Embryonic facial prominence (tissue), 1 donor: ENCODE measurements around the gene ARID3C.

ENCODE experiments used
- DNase-seq: peaks from one replicate; pipeline ENCODE4 v3.0.0-alpha.2; 2016; ENCODE audit errors: extremely low spot score

The ARID3C gene, protein sequence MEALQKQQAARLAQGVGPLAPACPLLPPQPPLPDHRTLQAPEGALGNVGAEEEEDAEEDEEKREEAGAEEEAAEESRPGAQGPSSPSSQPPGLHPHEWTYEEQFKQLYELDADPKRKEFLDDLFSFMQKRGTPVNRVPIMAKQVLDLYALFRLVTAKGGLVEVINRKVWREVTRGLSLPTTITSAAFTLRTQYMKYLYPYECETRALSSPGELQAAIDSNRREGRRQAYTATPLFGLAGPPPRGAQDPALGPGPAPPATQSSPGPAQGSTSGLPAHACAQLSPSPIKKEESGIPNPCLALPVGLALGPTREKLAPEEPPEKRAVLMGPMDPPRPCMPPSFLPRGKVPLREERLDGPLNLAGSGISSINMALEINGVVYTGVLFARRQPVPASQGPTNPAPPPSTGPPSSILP

DNA sequence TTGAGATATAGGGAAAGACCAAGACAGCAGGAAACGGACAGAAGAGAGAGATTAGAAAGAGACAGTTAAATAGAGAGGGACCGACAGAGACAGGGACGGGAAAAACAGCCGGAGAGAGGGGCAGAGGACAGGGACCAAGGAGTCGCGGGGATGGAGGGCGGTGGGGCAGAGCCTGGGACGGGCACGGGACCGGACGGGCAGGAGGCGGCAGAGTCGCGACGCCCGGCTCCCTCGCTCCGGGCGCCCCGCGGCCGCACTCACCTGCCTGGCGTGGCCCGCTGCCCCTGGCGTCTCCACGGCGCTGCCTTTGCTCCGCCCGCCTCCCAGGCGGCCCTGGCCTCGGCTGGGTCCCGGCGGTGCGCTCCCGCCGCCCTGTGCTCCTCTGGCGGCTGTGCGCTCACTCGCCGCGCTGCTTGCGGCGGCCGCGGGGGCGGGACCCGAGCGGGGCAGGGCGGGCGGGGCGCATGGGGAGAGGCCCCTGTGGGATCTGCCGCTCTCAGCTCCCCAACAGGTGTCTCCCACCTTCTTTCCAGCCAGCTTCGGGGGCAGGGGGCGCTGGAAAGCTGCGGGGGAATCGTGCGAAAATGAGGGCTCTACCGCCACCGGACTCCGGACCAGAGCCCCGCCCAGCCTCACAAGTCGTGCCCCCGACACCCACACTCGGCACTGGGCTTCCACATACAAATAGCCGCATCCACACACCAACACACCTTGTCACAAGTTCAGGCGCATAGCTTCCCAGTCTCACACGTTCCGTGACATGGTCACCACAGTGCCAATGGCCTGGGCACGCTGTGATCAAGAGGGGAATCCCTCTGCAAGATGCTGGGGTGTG is at the start of gene ARID3C:
ARID3C (minus strand) TSS at position 411 of the 835 bp plus-strand sequence. CDS start 1,052 bp downstream, outside the sequence.
- DNase-seq, result no peak

DNA sequence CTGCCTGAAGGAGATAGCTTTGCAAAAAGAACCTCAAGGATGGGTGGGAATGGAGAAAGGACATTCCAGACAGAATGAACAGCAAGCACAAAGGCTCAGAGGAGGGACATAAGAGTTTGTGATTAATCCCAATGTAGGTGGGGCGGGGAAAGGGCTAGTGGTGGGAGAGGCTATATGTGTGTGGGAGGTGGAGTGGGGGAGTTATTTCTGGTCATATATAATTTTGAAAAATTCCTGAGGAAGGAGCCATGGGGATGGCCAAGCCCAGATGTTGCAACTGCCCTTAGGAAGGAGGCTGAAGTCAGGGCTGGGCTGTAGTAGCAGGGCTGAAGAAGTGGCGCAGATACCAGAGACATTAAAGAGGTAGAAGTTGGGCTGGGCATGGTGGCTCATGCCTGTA is 47.0 kb upstream of the ARID3C start:
- no peak for DNase-seq

DNA sequence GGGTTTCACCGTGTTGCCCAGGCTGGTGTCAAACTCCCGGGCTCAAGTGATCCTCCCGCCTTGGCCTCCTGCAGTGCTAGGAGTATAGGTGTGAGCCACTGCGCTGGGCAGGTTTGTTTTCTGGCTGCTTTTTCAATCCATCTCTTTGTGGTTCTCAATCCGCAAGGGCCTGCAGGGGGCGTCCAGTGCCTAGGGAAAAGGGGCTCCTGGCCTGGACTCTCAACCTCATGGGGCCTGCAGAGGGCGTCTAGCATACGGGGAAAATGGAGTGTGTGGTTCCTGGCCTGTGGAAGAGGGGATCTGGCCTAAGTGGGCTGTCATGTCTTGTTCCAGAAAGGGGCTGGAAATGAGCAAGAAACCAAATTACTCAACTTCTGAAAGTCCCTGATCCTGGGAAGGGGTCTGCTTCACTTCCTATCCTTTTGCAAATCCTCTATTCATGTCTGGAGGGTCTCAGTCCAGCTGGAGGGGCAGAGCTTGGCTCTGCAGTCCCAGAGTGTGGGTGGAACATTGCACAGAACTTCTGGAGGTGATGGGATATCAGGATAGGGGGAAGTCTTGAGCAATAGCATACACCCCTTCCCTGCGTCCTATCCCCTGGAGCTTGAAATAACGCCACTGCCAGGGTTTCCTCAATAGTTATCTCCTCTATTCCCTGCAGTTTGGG is 46.3 kb upstream of the ARID3C start:
- no peak for DNase-seq

DNA sequence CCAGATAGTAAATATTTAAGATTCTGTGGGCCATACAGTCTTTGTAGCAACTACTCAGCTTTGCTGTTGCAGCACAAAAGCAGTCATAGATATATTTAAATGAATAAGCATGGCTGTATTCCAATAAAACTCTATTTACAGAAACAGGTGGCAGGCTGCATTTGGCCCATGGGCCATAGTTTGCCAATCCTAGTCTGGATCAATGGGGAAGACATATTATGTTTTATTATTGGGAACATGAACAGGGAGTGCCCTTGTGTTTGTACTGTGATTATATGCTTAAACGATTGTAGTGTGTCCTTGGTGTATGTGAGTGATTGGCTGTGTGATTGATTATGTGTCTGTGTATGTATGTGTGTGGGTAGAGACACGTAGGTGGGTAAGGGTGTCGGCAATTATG is 45.6 kb upstream of the ARID3C start:
- no peak for DNase-seq

DNA sequence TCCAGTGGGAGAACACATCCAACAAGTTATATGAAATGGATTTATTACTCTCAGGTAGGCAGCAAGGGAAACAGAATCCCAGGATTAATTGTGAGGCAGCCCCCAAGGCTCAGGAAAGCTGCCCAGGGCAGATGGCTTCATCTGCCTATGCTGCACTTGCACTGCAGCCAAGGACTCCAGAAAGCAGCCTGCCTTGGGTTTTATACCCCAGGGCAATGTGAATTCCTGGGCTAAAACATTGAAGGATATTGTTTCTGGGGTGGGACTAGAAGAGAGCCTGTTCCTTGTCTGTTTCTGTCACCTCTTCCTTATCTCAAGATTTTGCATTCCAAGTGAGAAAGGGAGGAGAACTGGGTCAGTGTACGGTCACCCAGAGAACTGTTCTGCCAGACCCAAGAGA is 42.4 kb upstream of the ARID3C start:
- DNase-seq, result no peak

DNA sequence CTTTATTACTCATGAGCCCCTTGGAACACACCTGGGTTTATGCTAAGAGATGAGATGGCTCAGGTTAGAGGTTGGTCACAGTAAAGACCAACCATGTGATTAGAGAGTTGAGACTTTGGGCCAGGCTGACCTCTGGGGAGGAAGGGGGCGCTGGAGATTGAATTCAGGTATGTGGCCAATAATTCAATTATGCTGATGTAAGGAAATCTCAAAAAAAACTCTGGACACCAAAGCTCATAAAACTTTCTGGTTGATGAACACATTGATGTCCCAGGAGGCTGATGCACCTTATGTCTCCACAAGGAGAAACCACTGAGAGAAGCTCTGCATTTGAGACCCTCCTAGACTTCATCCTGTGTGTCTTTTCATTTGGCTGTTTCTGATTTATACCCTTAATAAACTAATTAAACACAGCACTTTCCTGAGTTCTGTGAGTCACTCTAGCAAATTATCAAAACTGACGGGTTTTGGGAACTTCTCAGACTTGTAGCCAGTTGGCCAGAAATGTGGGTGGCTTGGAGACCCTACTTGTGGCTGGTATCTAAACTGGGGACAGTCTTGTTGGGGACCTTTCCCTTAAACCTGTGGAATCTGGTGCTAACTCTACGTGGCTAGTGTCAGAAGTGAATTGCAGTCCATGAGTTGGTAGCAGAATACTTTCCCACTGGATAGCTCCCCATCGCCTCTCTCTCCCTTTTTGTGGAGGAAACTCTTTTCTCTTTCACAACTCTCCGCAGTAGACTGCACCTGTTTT is 41.1 kb upstream of the ARID3C start:
- DNase-seq, result no peak

DNA sequence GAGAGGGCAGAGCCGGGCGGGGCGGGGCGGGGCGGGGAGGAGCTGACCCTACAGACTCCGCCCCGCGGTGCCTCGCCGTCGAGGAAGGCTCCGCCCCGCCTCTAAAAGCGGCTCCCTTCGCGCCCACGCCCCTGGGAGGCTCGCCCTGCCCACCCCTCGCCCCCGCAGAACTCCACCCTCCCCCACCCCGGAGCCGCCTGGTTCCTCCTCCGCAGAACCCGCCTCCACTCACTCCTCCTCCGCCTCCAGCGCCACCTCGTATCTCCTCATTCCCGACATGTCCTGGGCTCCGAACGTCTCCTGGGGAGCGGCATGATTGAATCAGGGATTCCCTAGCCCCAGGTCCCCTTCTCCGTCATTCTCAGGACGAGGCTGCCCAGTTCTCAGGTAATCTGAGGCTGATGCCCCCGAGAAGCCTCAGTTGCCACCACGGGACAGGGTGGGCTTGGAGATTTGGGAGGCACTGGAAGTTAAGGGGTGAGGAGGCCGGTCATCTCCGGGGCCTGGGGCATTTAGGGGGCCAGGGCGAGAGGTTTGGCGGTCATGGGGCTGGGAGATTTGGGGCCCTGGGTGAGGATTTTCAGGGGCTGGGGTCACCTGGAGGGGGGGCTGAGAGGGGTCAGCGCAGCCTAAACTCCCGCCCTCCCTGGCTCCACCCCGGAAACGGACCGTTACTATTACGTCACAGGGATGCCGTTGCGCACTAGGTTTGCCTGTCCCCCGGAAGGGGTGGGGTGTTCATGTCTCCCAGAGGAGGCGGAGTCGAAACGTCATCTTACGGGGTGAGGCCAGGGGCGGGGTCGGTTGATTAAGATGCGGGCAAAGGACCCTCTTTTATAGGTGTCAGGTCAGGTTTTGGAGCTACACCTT is 36.8 kb upstream of the ARID3C start:
- peak; percentile 95 for DNase-seq

DNA sequence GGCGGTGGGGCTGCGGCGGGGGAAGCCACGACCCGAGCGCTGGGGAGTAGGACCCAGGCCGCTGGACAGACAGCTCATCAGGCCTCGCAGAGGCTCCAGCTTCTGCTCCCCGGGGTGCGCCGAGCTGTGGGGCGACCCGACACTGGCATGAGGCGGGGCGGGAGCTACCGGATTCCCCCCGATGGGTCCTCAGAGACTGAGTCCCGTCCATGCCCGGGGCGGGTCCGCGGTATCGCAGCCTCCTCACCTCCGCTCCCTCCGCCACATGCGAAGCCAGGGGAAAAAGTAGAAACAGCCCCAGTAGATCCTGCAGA is 36.2 kb upstream of the ARID3C start:
- no peak for DNase-seq

DNA sequence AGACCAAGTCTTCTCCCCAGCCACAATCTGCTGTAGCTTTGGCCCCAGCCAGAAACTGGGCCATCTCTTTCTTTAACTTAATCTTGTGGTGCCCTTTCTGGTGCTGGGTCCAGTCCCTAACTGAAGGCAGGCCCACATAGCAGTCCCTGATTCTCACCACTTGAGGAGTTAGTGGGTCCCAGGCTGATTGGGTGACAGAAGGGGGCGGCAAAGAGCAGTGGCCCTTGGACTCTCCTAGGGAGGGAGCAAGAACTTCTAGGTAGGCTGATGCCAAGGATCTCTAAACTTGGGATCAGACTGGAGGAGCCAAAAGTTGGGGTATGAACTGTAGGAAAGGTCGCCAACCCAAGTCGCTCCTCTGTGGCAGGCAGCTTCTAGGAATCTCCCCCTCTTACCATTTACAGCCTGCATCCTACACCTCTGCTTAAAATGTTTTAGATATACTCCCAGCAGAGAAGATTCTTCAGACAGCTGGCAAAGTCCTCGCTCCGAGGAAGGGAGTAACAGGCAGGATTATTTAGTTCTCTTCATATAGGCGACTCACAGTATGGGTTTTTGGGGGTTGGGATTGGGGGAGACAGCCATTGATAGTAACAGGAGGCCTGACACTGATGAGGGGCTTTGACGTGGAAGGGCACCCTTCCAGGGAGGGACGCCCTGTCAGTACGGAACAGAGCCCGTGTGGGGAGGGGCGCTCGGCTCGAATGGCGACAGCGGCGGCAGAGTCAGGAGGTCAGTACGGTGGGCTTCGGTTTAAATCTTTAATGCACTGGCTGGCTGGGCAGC is 35.6 kb upstream of the ARID3C start:
- no peak for DNase-seq

DNA sequence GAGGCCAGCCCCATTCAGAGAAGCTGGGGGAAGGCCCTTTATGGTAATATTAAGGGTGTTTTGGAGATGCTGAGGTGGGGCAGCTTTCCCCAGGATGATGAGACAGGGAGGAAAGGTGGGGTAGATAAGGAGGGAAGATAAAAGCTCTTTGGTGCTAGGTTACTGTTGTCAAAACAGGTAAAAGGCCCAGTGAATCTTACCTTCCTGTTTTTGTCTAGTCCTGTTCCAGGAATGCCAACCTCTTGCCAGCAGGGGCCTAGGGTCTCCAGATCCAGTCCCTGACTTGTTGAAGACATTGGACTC is 34.4 kb upstream of the ARID3C start:
- no peak for DNase-seq

DNA sequence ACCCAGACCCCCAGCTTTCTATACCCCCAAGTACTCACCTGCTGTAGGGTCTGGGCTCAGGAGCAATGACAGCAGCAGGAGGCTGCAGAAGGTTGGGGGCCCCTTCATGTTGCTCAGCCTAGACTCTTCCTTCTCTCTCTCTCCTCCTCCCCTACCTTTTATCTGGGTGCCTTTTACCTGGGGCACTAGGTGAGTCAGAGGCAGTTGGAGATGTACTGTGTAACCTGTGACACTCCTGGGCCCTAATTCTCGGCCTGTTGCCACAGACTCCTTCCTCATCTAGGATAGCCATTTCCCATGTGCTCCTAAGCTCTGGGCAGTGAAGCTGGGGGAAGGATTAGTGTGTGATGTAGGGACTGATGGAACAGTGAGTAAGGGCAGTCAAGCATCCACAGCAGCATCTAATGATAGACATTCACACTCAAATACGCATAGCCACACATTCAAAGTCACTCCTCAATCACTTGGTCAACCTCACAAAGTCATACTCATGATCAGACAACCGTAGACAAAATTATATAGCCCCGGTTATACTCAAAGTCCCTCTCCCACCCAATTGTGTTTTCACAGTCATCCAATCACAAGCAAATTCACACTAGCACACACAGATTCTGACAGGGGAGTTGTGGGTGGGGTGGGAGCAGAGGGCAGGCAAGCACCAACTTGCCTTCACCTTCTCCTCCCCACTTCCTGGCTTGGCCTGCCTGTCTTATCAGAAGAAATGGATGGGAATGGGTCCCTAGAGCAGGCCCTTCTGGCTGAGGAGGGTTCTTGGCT is 33.8 kb upstream of the ARID3C start, which contains the start of gene CCL27:
CCL27 (minus strand) TSS at position 132 of the 777 bp plus-strand sequence; CDS start at position 108, 24 bp downstream.
- DNase-seq, result no peak

DNA sequence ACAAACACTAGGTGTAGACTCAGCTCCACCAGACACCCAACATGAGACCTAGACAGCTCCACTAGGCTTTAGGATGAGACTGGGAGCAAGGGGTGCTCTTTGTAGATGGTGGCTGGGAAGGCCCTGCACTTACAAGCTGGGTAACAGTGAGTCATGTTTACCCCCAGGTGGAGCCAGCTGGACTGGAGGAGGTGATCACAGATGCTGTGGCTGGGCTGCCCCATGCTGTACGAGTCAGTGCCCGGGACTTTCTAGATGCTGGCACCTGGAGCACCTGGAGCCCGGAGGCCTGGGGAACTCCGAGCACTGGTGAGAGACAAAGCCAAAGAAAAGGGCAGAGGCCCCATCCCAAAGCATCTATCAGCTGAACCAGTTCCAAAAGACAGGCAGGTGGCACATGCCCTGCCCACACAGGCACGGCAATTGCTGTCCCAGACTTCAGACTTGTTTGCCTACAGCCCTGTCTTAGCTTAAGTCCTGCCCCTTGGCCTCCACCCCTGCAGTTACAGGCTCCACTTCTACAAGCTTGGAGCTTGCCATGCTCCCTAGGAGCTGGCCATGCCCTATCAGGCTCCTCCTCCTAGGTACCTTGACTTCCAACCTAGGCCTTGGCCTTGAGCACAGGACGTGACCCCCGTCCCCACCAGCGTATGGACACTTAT is 30.9 kb upstream of the ARID3C start:
- DNase-seq, result no peak

DNA sequence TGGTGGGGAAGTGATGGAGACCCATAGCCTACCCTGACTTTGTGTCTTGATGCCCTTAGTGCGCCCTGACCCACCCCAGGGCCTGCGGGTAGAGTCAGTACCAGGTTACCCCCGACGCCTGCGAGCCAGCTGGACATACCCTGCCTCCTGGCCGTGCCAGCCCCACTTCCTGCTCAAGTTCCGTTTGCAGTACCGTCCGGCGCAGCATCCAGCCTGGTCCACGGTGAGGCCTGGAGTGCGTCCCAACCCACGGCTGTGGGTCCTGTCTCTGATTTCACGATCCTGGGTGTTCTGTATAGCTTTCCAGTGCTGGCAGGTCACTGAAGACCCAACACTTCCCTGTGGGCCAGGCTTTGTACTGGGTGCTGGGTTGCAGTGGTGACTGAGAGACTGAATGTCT is 29.6 kb upstream of the ARID3C start:
- DNase-seq, result no peak

DNA sequence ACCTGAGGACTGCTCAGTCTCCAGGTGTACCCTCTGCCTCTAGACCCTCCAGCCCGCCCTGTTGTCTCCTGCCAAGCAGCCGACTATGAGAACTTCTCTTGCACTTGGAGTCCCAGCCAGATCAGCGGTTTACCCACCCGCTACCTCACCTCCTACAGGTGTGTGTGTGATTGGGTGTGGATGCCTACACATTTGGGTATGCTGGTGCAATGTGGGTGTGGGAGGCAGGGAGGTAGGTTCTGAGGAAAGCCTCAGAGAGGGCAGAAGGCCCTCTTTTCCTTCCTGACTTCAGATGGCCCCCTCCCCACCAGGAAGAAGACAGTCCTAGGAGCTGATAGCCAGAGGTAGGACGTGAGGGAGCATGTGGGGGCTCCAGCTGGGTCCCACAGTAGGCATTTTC is 28.1 kb upstream of the ARID3C start:
- DNase-seq, result no peak

DNA sequence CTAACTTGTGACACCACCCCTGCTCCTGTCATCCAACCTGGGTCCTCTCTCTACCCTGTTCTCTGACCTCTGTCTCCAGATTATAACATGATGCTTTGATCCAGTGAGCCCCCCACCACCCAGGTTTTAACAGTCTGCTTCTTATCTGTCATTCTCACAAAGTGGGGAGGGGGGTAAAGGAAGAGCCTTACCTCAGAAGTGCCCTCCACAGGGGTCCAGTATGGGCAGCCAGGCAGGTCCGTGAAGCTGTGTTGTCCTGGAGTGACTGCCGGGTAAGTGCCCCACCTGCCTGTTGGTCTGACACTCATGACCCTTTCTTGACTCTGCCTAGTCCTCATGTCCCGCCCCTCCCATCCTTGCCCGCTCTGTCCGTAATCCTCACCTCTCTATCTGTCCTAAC is 26.5 kb upstream of the ARID3C start:
- DNase-seq, result no peak

DNA sequence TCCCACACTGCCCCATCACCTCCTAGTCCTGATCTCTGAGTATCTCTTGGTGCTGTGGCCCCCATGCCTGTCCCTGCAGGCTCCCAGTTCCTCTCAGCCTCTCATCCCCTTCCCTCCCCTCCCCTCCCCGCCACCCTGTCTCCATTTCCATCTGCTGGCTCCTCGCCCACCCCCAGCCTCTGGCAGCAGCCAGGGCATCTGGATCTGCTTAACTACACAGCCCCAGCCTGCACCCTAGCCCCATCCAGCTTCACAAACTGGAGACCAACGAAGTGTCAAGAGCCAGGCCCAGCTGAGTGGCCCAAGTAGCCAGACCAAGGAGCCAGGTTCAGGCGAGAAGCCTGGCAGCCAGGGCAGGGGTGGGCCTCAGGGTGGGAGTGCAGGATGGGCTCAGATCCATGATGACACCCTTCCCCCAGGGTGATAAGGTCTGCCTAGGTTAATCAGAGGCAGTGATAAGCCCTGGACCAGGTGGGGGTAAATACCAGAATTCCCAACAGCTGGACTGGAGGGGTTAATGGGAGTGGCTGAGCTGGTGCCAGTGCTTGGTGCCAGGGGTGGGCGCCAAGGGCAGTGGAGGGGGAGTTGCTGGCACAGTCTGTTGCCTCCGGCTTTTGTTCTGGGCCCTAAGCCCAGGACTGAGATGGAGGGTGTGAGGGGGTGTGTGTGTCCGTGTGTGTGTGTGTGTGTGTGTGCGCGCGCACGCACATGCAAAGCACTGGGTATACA is 25.6 kb upstream of the ARID3C start:
- peak; percentile 76 for DNase-seq

DNA sequence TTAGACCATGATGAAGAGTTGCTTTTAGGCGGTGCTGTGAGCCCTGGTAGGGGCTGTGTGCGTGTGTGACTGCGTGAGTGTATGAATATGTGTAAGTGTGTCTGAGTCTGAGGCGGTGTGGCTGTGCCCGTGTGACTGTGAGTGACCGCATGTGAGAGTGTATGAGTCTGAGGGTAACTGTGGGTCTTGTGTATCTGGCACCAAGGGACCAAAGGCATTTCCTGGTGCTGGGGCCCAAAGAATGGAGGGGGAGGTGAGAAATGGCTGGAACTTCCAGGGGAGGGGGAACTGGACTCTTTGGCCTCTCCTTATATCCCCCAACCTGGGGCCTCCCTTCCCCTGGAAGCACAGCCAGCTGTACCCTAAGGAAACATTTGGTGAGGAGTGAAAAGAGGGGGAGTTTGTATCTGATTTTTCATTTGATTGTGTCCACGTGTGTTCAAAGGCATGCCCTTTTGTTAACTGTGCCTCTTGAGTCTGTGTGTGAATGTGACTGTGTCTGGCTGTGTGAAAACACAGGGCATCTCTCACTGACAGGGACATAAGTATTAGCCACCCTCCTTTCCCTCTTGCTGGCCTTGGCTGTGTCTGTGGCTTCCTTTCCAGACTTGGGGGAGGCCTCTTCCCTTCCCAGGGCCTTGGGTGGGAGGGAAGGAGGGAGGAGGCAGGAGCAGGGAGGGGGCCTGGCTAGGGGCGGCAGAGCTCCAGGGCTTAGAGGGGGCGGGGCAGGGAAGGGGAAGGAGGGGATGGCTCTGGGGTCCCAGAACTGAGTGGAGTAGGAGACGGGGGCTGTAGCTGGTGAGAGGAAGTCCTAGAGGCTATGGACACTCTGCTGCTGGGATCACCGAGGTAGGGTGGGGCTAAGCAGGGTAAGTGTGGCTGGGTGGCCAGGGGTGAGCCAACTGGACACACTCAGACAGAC is 24.5 kb upstream of the ARID3C start:
- peak; percentile 68 for DNase-seq
